ENCODE measurements around the gene CACNA1C. TPM values are rescaled to one million over a fixed set of nuclear protein-coding genes. Genes with fewer than 3 reads are reported as not detected.

The CACNA1C gene
- total RNA-seq (0.71 TPM), polyA plus RNA-seq (0.71 TPM)
- long read RNA-seq, donor 1, result 0 reads
- long read RNA-seq, donor 2, result 0 reads
- long read RNA-seq, donor 3, partial matches to known transcripts, result 0 of 14 reads
- long read RNA-seq, donor 3, other reads (novel, unspliced or antisense), result 14 of 14 reads
- long read RNA-seq, donor 4, partial matches to known transcripts, result 6 of 6 reads
- long read RNA-seq, donor 4, other reads (novel, unspliced or antisense), result 0 of 6 reads
- long read RNA-seq, donor 5, result 0 reads
- long read RNA-seq, donor 6, result 0 reads
- long read RNA-seq, donor 7, result 0 reads
- long read RNA-seq, donor 8, result 0 reads
- long read RNA-seq, donor 9, partial matches to known transcripts, result 29 of 34 reads
- long read RNA-seq, donor 9, other reads (novel, unspliced or antisense), result 5 of 34 reads
- long read RNA-seq, donor 10, result 0 reads

DNA sequence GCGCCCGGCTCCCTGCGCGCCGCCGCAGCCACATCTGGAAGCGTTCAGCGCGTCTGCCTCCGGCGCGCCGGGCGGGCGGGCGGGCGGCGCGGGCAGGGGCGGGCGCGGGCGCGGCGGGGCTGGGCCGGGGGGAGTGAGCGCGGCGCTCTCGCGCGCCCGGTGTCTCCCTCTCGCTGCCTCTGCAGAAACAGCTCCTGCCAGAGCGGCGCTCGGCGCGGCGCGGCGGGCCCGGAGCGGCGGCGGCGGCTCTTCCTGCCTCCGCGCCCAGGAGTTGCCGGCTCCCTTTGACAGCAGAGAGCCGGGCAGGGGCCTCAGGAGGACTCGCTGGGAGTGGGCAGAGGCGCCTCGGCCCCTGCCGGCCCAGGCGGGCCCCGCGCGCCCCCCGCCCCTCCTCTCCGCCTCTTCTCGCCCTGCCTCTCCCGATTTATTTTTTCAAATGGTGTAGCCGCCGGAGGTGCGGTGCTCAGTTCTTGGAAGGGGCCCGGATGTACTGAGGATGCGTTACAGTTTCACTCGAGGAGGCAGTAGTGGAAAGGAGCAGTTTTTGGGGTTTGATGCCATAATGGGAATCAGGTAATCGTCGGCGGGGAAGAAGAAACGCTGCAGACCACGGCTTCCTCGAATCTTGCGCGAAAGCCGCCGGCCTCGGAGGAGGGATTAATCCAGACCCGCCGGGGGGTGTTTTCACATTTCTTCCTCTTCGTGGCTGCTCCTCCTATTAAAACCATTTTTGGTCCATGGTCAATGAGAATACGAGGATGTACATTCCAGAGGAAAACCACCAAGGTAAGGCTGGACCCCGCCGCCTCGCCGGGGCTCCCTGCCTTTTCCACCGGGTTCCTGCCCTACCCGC, at the start of gene CACNA1C:
CACNA1C (plus strand) TSS at position 162 of the 853 bp plus-strand sequence; CDS start at position 738, 576 bp downstream.
- WGBS, result under 1% methylated on average over 90 of the region's 90 CpGs
- Histone ChIP-seq H3K4me1 (ENCODE audit: control insufficient read depth in 2 of 2, insufficient read depth in 2 of 2, low read length in 2 of 2) (peaks cover 6 to 9% of the 10 kb centered on the region in 2 donors), H3K27me3 (ENCODE audit: control insufficient read depth in 2 of 2, insufficient read depth in 1 of 2, low read length in 1 of 2) (peaks cover 59 to 84% of the 10 kb centered on the region in 2 donors), H3K4me3 (ENCODE audit: low read length in 2 of 2) (peak within 1 kb of the TSS; percentile 39 to 50), H3K9me3 (ENCODE audit: control insufficient read depth in 2 of 2, insufficient read depth in 1 of 2, low read length in 1 of 2) (no peaks in the 10 kb centered on the region), H3K27ac (ENCODE audit: low read depth in 1 of 2, low read length in 1 of 2) (no peak within 1 kb of the TSS), H3K36me3 (ENCODE audit: control insufficient read depth in 2 of 2, insufficient read depth in 2 of 2, low read length in 1 of 2) (no peaks in the 10 kb centered on the region)
- peak in 5 of 9 donors; percentile 46 to 77 (median 47) for DNase-seq (ENCODE audit: low read depth in 6 of 9, low spot score in 9 of 9)

DNA sequence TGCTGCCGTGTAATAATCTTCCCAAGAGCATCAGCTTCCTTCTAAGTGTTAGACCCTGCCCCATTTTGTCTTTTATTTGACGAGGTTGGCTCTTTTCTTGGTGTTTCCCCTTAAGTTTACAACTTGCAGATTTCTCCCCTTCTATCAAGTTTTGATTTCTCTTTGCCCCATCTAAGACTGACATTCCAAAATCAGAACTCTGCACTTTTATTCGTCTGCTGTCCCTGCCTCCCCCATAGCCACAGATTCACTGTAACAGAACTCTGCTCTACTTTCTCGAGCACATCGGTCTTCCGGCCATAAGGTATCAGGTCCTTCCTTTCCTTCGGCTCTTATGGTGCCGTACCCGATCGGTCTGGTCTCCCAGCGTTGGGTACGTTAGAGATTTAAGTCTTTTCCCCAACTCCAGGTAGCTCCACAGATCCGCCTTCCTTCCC, 49.1 kb upstream of the CACNA1C start:
- Histone ChIP-seq H3K36me3 (ENCODE audit: control insufficient read depth in 2 of 2, insufficient read depth in 2 of 2, low read length in 1 of 2) (no peaks in the 10 kb centered on the region), H3K4me1 (ENCODE audit: control insufficient read depth in 2 of 2, insufficient read depth in 2 of 2, low read length in 2 of 2) (peaks cover 6 to 8% of the 10 kb centered on the region in 2 donors), H3K27ac (ENCODE audit: low read depth in 1 of 2, low read length in 1 of 2) (peak overlapping the region; percentile 91 to 93), H3K4me3 (ENCODE audit: low read length in 2 of 2) (peak overlapping the region; percentile 93 to 94), H3K9me3 (ENCODE audit: control insufficient read depth in 2 of 2, insufficient read depth in 1 of 2, low read length in 1 of 2) (no peaks in the 10 kb centered on the region), H3K27me3 (ENCODE audit: control insufficient read depth in 2 of 2, insufficient read depth in 1 of 2, low read length in 1 of 2) (no peaks in the 10 kb centered on the region)
- under 1% methylated on average over 13 of the region's 13 CpGs for WGBS
- peak in 4 of 9 donors; percentile 25 to 47 (median 40) for DNase-seq (ENCODE audit: low read depth in 6 of 9, low spot score in 9 of 9)

DNA sequence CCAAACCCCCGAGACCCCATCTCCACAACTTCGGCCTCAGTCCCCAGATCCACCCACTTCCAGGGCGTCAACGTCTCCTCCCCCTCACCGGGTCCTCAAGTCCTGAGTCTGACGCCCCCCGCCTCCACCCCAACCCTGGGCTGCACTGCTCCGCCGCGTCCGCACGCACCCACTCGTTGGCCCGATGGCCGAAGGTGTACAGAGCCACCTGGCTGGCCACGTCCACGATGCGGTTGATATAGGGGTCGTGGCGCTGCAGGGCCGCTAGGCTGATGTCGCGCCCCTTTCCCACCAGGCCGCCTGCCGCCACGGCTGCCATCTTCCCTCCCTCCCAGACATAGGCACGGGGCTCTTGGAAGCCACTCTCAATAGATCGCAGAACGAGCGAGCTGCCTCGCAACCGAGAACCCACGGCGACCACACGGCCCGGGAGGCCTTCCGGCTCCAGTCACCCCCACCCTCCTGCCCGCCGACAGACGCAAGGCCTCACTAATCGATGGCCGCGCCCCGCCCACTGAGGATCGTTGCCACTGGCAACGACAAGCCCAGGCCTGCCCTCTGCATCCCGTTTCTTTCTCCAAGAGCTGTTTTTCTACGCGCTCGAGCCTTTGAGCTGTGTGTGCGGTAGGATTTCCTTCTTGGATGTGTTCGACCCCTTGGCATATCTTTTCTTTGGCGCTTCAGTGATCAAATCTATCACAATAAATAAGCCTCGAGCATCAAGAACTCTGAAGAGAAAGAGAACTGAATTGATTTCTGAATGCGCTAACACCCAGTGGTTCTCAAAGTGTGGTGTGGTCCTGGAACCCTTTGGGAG, 48.5 kb upstream of the CACNA1C start, which contains the start of gene DCP1B:
DCP1B (minus strand) TSS at position 345 of the 817 bp plus-strand sequence; CDS start at position 319, 26 bp downstream.
- H3K27ac ChIP-seq (ENCODE audit: low read depth in 1 of 2, low read length in 1 of 2), result peak within 1 kb of the TSS; percentile 91 to 93
- no peaks in the 10 kb centered on the region for H3K36me3 ChIP-seq (ENCODE audit: control insufficient read depth in 2 of 2, insufficient read depth in 2 of 2, low read length in 1 of 2)
- H3K9me3 ChIP-seq (ENCODE audit: control insufficient read depth in 2 of 2, insufficient read depth in 1 of 2, low read length in 1 of 2), result no peaks in the 10 kb centered on the region
- WGBS, result 5% methylated on average over 55 of the region's 55 CpGs
- H3K4me3 ChIP-seq (ENCODE audit: low read length in 2 of 2), result peak within 1 kb of the TSS; percentile 93 to 94
- DNase-seq (ENCODE audit: low read depth in 6 of 9, low spot score in 9 of 9), result peak; percentile 77 to 95 (median 88)
- peaks cover 6 to 8% of the 10 kb centered on the region in 2 donors for H3K4me1 ChIP-seq (ENCODE audit: control insufficient read depth in 2 of 2, insufficient read depth in 2 of 2, low read length in 2 of 2)
- H3K27me3 ChIP-seq (ENCODE audit: control insufficient read depth in 2 of 2, insufficient read depth in 1 of 2, low read length in 1 of 2), result no peaks in the 10 kb centered on the region

DNA sequence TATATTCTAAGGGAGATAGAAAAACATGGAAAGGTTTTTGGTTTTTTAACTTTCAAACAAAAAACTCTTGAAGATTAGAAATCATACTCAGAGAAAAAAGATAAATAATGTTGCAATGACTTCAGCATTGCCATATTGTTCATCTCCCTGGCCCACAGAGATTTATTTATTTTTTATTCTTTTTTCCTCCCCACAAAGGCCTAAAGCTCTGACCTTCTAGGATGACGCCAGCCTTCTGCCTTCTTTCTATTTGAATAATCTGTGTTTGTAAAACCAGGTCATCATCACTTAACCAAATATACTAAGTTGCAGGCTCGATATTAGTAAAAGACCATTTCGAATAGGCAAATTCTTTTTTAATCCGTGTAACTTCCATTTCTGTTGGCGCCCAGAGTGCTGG, 44.1 kb upstream of the CACNA1C start:
- H3K9me3 ChIP-seq (ENCODE audit: control insufficient read depth in 2 of 2, insufficient read depth in 1 of 2, low read length in 1 of 2), result no peaks in the 10 kb centered on the region
- 97% methylated on average over 5 of the region's 5 CpGs for WGBS
- no peaks in the 10 kb centered on the region for H3K27me3 ChIP-seq (ENCODE audit: control insufficient read depth in 2 of 2, insufficient read depth in 1 of 2, low read length in 1 of 2)
- H3K27ac ChIP-seq (ENCODE audit: low read depth in 1 of 2, low read length in 1 of 2), result no peak overlapping the region
- no peak for DNase-seq (ENCODE audit: low read depth in 6 of 9, low spot score in 9 of 9)
- no peak overlapping the region for H3K4me3 ChIP-seq (ENCODE audit: low read length in 2 of 2)
- H3K36me3 ChIP-seq (ENCODE audit: control insufficient read depth in 2 of 2, insufficient read depth in 2 of 2, low read length in 1 of 2), result no peaks in the 10 kb centered on the region
- peaks cover 3 to 5% of the 10 kb centered on the region in 2 donors for H3K4me1 ChIP-seq (ENCODE audit: control insufficient read depth in 2 of 2, insufficient read depth in 2 of 2, low read length in 2 of 2)

DNA sequence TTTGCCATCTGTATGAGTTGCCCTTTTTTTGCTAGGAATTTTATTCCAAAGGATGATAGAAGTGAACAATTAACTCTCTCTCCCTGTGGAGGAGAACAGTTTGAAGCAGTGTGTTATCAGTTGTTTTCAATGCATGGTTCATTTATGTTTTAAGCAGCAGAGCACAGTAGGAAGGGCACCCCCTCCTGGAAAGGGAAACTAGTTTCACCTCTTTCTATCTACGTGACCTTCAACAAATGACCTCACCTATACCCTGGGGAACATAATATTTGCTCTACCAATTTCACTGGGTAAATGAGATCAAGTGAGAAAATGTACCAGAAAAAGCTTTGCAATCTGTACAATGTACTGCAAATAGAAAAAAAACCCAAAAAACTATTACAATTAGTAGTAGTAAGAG, 43.2 kb upstream of the CACNA1C start:
- WGBS, result 58% methylated on average over 1 of the region's 1 CpG
- no peak overlapping the region for H3K4me3 ChIP-seq (ENCODE audit: low read length in 2 of 2)
- no peaks in the 10 kb centered on the region for H3K27me3 ChIP-seq (ENCODE audit: control insufficient read depth in 2 of 2, insufficient read depth in 1 of 2, low read length in 1 of 2)
- DNase-seq (ENCODE audit: low read depth in 6 of 9, low spot score in 9 of 9), result no peak
- peaks cover 2% of the 10 kb centered on the region in 2 donors for H3K4me1 ChIP-seq (ENCODE audit: control insufficient read depth in 2 of 2, insufficient read depth in 2 of 2, low read length in 2 of 2)
- H3K9me3 ChIP-seq (ENCODE audit: control insufficient read depth in 2 of 2, insufficient read depth in 1 of 2, low read length in 1 of 2), result no peaks in the 10 kb centered on the region
- no peaks in the 10 kb centered on the region for H3K36me3 ChIP-seq (ENCODE audit: control insufficient read depth in 2 of 2, insufficient read depth in 2 of 2, low read length in 1 of 2)
- H3K27ac ChIP-seq (ENCODE audit: low read depth in 1 of 2, low read length in 1 of 2), result no peak overlapping the region

DNA sequence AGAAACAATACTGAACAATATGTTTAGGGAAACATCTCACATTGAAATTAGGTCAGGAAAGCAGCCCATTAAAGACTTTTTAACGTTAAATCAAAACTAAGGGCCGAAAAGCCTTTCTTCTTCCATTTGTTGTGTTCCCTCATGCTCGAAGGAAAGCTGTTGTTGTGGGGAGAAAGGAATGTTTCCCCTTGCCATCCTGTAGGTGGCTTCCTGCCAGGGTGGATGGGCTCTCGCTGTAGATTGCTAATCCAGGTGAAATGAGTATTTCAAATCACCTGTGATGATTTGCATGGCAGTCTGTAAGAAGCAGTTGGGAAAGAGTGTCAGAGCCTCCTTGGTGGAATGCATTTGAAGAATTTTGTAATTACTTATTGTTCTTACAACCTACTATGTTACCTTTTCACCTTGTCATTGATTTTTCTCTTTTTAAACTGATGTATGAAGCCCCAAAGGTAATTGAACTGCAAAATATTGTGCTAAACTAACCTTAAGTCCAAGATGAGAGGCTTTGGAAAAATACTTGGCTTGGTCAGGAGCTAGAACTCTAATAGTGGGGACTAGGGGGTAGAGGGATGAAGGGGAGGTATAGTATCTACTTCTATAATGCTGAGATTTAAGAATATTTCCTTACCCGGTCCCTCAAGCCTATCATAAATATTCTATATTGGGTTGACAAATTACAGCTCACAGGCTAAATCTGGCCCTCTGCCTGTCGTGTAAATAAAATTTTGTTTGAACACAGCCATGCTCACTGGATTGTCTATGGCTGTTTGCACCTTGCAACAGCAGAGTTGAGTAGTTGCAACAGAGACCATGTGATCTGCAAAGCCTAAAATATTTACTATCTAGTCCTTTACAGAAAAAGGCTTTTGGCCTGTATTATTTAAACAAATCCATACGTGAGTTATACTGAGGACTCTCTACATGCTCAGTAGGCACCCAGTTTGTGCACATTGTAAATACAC, 40.9 kb upstream of the CACNA1C start:
- Histone ChIP-seq H3K27ac (ENCODE audit: low read depth in 1 of 2, low read length in 1 of 2) (no peak overlapping the region), H3K36me3 (ENCODE audit: control insufficient read depth in 2 of 2, insufficient read depth in 2 of 2, low read length in 1 of 2) (no peaks in the 10 kb centered on the region), H3K4me1 (ENCODE audit: control insufficient read depth in 2 of 2, insufficient read depth in 2 of 2, low read length in 2 of 2) (no peaks in the 10 kb centered on the region), H3K27me3 (ENCODE audit: control insufficient read depth in 2 of 2, insufficient read depth in 1 of 2, low read length in 1 of 2) (no peaks in the 10 kb centered on the region), H3K9me3 (ENCODE audit: control insufficient read depth in 2 of 2, insufficient read depth in 1 of 2, low read length in 1 of 2) (no peaks in the 10 kb centered on the region), H3K4me3 (ENCODE audit: low read length in 2 of 2) (no peak overlapping the region)
- 94% methylated on average over 7 of the region's 7 CpGs for WGBS
- DNase-seq (ENCODE audit: low read depth in 6 of 9, low spot score in 9 of 9), result no peak

DNA sequence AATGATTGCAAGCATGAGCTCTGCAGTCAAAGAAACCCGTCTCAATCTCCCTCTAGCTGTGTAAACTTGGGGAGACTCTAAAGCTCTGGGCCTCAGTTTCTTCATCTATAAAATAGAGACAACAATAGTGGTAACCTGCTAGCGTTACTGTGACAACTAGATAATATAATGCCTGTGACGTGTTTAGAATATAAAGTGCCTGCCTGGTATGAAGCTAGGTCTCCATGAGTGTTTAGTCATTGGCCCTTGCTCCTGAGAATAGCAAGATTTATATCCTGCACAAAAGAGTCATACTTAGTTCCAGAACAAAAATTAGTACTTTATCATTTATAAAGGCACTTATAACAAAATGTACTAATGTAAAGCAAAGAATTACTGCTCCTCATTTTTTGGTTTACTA, 39.7 kb upstream of the CACNA1C start:
- no peaks in the 10 kb centered on the region for H3K36me3 ChIP-seq (ENCODE audit: control insufficient read depth in 2 of 2, insufficient read depth in 2 of 2, low read length in 1 of 2)
- no peaks in the 10 kb centered on the region for H3K27me3 ChIP-seq (ENCODE audit: control insufficient read depth in 2 of 2, insufficient read depth in 1 of 2, low read length in 1 of 2)
- no peak for DNase-seq (ENCODE audit: low read depth in 6 of 9, low spot score in 9 of 9)
- no peak overlapping the region for H3K4me3 ChIP-seq (ENCODE audit: low read length in 2 of 2)
- H3K9me3 ChIP-seq (ENCODE audit: control insufficient read depth in 2 of 2, insufficient read depth in 1 of 2, low read length in 1 of 2), result no peaks in the 10 kb centered on the region
- H3K4me1 ChIP-seq (ENCODE audit: control insufficient read depth in 2 of 2, insufficient read depth in 2 of 2, low read length in 2 of 2), result no peaks in the 10 kb centered on the region
- WGBS, result 97% methylated on average over 3 of the region's 3 CpGs
- no peak overlapping the region for H3K27ac ChIP-seq (ENCODE audit: low read depth in 1 of 2, low read length in 1 of 2)

Data from thymus (tissue), 14 donors.